PFSK-1 (cell line): Measurements from ENCODE around the gene FAAH.

Experiments used
- FOXP2 ChIP-seq: optimal IDR thresholded peaks from 2 replicates; pipeline ENCODE3; 2011; ENCODE audit warnings: borderline replicate concordance, control low read depth, inconsistent platforms; ENCODE audit not compliant: insufficient read depth; ENCODE audit errors: extremely low read length, extremely low read depth
- POLR2AphosphoS5 ChIP-seq: IDR thresholded peaks from 2 replicates; pipeline ENCODE4 v1.6.1; 2012; ENCODE audit warnings: low read depth, mild to moderate bottlenecking, control low read depth, low read length, moderate library complexity
- REST ChIP-seq, 2 experiments: IDR thresholded peaks; 2 replicates each; pipeline versions ENCODE4 v1.6.1 to v1.8.0; 2011 to 2012; ENCODE audit warnings: low read depth in 2 of 2, low read length in 2 of 2, control low read depth in 1 of 2, inconsistent platforms in 1 of 2, mild to moderate bottlenecking in 1 of 2, moderate library complexity in 1 of 2; ENCODE audit not compliant: insufficient read depth in 1 of 2
- SIN3A ChIP-seq: IDR thresholded peaks from 2 replicates; pipeline ENCODE4 v1.6.1; 2012; ENCODE audit warnings: mild to moderate bottlenecking, low read length, moderate library complexity, borderline replicate concordance; ENCODE audit not compliant: insufficient read depth
- TAF1 ChIP-seq: IDR thresholded peaks from 2 replicates; pipeline ENCODE4 v1.6.1; 2012; ENCODE audit warnings: low read length, control low read depth, borderline replicate concordance; ENCODE audit not compliant: insufficient read depth

The FAAH gene

GRCh38 chr1:46421739-46422138, 27.6 kb downstream of the FAAH start:
- TF ChIP-seq REST (IDR thresholded peaks at IDR 0.05; ENCODE audit: insufficient read depth in 1 of 2, low read depth in 2 of 2, low read length in 2 of 2) (no peak), TAF1 (no peak), POLR2AphosphoS5 (no peak), SIN3A (no peak), FOXP2 (no peak)

GRCh38 chr1:46422261-46422871, 28.2 kb downstream of the FAAH start:
- TF ChIP-seq FOXP2 = no peak
- no peak for TF ChIP-seq REST (IDR thresholded peaks at IDR 0.05; ENCODE audit: insufficient read depth in 1 of 2, low read depth in 2 of 2, low read length in 2 of 2)
- no peak for TF ChIP-seq SIN3A
- TF ChIP-seq TAF1 = no peak
- TF ChIP-seq POLR2AphosphoS5 = no peak

GRCh38 chr1:46423574-46424240, 29.6 kb downstream of the FAAH start:
- TF ChIP-seq REST (IDR thresholded peaks at IDR 0.05; ENCODE audit: insufficient read depth in 1 of 2, low read depth in 2 of 2, low read length in 2 of 2) (no peak), FOXP2 (no peak), SIN3A (no peak), TAF1 (no peak), POLR2AphosphoS5 (no peak)

GRCh38 chr1:46424730-46425129, 30.6 kb downstream of the FAAH start:
- TF ChIP-seq POLR2AphosphoS5 = no peak
- no peak for TF ChIP-seq TAF1
- TF ChIP-seq REST (IDR thresholded peaks at IDR 0.05; ENCODE audit: insufficient read depth in 1 of 2, low read depth in 2 of 2, low read length in 2 of 2) = no peak
- TF ChIP-seq SIN3A = no peak
- no peak for TF ChIP-seq FOXP2

DNA sequence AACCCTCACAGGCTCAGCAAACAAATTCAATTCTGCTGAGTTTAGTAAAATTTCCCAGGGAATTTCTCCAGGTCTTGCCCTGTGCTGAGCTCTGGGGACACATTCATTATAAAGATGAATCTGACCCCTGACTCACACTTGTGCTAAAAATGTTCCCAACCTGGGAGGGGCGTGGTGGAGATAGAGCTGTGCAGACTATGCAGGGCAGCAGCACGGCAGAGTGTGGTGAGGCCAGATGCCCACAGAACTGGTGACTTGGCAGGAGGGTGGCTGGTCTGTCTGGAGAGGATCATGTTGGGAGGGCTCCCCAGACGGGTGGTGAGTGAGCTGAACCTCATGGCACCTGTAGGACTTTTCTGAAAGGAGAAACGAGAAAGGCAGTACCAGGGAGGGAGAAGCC, 31.6 kb downstream of the FAAH start:
- no peak for TF ChIP-seq REST (IDR thresholded peaks at IDR 0.05; ENCODE audit: insufficient read depth in 1 of 2, low read depth in 2 of 2, low read length in 2 of 2)
- TF ChIP-seq TAF1 = no peak
- no peak for TF ChIP-seq FOXP2
- no peak for TF ChIP-seq SIN3A
- no peak for TF ChIP-seq POLR2AphosphoS5
